ENCODE measurements around the gene FAM222B.

FAM222B gene

DNA sequence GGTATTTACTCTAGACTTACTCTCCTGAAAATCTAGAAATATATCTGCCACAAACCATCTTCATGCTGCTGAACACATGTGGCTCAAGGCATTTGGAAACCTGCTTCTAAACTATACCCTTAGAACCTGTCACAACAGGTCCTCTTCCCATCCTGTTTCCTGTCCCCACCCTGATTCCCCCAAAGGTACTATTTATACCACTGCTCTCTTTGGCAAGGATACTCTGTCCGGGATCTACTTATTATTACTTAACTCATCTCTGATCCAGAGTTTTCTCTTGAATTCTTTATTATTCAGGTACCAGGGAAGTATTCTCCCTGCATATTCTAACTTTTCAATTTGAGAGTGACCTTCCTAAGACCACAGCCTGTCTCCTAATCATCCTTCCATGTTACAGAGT lies 65.4 kb downstream of the FAM222B start:
- DNase-seq: no peak

DNA sequence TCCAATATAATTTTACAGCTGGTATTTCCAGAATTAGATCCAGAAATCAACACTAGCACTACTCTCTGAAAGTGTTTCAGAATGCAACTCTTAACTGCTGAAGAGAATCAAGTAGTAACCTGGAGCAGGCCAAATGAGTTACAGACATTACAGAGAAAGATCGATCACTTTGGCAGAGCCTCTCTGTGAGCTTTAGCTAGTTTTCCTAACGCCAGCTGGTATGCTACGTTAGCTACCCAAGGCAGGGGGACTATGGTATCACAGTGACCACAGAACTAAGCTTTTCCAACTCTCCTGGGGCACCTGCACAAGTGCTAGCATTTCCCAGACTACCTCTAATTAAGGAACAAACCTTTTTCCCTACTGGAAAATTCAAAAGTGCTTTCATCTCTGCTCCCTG lies 68.4 kb downstream of the FAM222B start:
- no peak for DNase-seq

GRCh38 chr17:28773736-28774135 lies 68.9 kb downstream of the FAM222B start:
- no peak for DNase-seq

DNA sequence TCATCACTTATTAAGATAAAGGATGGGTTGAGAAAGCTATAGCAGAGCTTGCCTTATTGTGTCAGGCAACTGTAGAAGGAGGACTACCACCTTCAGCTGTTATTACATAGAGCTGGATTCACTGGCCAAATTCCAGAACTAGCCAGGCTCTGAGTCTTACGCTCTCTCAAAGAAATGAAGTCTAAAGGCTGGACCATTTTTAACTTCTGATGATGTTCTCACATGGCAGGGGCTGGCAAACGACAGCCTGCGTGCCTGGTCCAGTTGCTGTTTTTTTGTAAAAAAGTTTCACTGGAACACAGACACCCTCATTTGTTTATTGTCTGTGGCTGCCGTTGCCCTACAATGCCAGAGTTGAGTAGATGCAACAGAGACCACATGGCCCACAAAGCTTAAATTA lies 77.6 kb downstream of the FAM222B start:
- DNase-seq: peak in 1 of 51 donors; percentile 21

- peak in 31 of 51 donors; percentile 9 to 88 (median 52) for DNase-seq
Measured at GRCh38 chr17:28763804-28764266, 78.8 kb downstream of the FAM222B start.

GRCh38 chr17:28763137-28763799 lies 79.3 kb downstream of the FAM222B start:
- no peak for DNase-seq

GRCh38 chr17:28760601-28761562 lies 81.7 kb downstream of the FAM222B start:
- peak in 31 of 51 donors; percentile 10 to 68 (median 50) for DNase-seq

GRCh38 chr17:28759256-28759865 lies 83.2 kb downstream of the FAM222B start:
- DNase-seq: no peak

GRCh38 chr17:28758411-28759121 lies 84.0 kb downstream of the FAM222B start:
- DNase-seq: no peak

DNA sequence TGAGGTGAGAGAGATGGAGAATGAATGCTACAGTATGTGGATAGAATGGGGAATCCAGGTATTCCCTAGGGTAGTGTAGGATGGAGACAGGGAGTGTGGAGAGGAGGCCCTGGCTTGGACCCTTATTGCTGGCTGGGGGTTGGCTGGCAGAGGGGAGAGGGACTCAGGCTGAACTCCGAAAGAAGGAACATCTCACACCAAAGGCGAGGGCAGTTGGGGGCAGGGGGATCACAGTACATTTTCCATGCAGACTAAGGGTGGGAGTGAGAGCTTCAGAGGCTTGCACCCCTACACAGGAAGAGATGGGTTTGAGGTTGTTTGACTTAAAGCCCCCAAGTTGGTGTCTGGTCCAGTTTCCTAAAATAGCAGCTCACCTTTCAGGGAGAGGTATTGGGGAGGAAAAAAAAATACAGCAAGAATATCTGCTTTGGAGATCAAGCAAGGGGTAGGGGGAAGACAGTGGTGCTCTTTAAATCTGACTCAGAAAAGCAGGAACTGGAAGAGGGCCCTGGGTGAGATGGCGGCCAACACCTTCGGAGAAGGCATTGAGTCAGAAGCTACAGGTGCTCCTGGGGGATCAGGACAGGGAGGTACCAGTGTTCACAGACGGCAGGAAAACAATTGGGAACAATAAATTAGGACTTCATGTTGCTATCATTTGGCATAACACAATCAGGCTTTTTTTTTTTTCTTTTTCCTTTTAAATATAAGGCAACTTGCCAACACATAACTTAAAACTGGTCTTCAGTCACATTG lies 86.4 kb downstream of the FAM222B start:
- no peak for DNase-seq

- no peak for DNase-seq
Measured at GRCh38 chr17:28755486-28755885, 87.1 kb downstream of the FAM222B start.

DNA sequence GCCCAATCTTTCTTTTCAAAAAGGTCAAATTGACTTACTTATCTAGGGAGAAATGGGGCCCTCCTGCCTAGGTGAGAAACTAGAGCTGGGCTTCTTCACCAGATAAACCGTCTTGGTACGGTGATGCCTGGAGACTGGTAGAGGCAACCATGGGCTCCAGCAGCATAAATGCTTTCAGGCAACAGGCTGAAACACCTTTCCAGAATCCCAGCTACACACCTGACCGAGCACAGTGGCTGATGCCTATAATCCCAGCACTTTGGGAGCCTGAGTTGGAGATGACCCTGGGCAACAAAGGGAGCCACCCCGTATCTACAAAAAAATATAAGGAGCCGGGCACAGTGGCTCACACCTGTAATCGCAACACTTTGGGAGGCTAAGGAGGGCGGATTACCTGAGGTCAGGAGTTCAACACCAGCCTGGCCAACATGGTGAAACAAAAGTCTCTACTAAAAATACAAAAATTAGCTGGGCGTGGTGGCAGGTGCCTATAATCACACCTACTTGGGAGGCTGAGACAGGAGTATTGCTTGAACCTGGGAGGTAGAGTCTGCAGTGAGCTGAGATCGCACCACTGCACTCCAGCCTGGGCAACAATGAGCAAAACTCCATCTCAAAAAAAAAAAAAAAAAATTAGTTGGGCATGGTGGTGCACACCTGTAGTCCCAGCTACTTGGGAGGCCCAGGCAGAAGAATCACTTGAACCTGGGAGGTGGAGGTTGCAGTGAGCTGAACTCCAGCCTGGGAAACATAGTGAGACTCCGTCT lies 90.8 kb downstream of the FAM222B start:
- no peak for DNase-seq

DNA sequence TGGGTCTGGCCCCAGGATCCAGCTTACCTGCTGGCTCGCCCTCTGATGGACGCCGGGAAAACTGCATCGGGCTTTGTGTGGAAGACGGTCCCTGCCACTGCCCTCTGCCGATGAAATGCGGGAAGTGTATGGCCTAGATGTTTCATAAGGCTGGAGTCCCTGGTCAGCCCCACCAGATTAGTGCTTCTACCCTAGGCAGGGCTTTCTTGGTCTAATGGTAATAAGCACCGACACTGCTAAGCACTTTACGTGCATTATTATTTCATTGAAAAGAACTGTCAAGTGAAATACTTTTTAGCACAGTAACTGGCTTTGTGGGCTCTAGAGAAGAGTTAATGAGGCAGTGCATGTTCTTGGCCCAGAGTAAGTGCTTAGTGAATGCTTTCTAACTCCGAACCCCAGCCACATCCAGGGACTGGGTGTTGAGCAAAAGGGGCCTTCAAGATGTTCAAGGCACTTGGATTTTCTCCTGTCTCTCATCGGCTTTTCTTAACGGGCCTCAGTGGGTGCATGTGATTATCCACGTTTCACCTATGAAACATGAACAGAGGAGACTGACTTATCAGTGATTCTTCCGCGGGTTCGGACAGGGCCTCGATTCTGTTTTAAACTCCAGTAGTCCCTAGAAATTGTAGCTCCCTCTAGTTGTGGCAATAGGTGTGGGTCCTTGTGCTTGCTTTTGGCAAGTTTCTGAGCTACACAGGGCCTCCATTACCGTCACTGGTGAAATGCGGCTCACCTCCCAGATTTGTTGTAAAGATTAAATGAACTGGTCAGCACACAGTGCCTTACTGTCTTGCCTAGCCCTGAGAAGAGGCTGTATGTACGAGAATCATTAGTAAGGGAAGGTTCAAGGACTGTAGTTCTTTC lies 92.2 kb downstream of the FAM222B start:
- peak; percentile 12 to 95 (median 82) for DNase-seq

DNA sequence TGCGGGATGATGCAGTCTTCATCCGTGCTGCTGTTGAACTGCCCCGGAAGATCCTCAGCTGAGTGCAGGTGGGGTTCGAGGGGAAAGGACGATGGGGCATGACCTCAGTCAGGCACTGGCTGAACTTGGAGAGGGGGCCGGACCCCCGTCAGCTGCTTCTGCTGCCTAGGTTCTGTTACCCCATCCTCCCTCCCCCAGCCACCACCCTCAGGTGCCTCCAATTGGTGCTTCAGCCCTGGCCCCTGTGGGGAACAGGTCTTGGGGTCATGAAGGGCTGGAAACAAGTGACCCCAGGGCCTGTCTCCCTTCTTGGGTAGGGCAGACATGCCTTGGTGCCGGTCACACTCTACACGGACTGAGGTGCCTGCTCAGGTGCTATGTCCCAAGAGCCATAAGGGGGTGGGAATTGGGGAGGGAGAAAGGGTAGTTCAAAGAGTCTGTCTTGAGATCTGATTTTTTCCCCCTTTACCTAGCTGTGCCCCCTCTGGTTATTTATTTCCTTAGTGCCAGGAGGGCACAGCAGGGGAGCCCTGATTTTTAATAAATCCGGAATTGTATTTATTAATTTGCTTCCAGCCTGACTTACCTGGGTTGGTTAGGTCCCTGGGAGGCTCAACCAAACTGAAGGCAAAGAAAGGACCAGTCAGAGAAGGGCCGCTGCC lies 92.9 kb downstream of the FAM222B start:
- no peak for DNase-seq

DNA sequence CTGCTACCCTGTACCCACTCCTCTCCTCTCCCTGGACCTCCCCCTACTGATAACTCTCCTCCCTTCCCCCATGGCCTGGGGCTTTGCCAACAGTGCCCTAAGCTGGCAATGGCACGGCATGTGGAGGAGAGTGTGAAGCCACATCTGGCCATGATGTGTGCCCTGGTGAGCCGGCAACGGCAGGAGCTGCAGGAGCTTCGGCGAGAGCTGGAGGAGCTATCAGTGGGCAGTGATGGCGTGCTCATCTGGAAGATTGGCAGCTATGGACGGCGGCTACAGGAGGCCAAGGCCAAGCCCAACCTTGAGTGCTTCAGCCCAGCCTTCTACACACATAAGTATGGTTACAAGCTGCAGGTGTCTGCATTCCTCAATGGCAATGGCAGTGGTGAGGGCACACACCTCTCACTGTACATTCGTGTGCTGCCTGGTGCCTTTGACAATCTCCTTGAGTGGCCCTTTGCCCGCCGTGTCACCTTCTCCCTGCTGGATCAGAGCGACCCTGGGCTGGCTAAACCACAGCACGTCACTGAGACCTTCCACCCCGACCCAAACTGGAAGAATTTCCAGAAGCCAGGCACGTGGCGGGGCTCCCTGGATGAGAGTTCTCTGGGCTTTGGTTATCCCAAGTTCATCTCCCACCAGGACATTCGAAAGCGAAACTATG lies 93.6 kb downstream of the FAM222B start:
- DNase-seq: no peak

DNA sequence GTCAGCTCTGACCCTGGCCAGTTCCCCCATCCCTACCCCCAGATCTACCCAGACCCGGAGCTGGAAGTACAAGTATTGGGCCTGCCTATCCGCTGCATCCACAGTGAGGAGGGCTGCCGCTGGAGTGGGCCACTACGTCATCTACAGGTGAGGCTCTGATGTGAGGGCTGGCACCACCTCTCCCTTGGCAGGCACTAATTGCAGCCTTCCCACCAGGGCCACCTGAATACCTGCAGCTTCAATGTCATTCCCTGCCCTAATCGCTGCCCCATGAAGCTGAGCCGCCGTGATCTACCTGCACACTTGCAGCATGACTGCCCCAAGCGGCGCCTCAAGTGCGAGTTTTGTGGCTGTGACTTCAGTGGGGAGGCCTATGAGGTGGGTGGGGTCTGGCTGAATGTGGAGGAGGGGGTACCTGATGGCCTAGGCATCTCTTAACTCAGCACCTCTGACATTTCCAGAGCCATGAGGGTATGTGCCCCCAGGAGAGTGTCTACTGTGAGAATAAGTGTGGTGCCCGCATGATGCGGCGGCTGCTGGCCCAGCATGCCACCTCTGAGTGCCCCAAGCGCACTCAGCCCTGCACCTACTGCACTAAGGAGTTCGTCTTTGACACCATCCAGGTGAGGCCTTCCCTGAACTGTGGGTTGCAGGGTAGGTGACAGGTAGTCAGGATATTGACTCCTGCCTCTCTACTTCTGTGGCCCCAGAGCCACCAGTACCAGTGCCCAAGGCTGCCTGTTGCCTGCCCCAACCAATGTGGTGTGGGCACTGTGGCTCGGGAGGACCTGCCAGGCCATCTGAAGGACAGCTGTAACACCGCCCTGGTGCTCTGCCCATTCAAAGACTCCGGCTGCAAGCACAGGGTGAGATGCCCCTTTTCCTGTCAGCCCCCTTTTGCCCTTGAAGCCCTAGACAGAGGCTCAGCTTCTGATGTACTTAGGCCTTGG lies 94.5 kb downstream of the FAM222B start:
- DNase-seq: no peak
